ENCODE results near the gene JSRP1.

DNA sequence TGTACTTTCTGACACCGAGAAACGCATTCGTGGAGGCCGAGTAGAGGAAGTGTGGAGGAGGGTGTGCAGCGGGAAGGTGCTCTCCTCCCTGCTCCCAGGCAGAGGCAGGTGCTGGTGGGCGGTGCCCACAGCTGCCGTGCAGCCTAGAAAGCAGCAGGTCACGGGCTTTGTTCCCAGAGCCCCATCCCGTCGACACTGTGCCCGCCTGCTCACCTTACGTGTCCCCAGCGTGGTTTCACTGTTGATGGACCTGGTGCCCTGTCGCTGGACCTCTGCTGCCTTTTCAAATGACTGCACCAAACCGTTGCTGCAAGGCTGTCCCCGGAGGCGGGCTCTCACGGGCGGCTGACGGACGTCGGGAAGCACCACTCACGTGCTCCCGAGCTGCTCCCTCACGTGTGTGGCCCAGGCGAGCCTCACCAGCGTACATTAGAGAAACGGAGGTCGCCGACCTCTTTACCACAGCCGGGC lies 40.9 kb downstream of the JSRP1 start:
- TF ChIP-seq, protein P1, sequence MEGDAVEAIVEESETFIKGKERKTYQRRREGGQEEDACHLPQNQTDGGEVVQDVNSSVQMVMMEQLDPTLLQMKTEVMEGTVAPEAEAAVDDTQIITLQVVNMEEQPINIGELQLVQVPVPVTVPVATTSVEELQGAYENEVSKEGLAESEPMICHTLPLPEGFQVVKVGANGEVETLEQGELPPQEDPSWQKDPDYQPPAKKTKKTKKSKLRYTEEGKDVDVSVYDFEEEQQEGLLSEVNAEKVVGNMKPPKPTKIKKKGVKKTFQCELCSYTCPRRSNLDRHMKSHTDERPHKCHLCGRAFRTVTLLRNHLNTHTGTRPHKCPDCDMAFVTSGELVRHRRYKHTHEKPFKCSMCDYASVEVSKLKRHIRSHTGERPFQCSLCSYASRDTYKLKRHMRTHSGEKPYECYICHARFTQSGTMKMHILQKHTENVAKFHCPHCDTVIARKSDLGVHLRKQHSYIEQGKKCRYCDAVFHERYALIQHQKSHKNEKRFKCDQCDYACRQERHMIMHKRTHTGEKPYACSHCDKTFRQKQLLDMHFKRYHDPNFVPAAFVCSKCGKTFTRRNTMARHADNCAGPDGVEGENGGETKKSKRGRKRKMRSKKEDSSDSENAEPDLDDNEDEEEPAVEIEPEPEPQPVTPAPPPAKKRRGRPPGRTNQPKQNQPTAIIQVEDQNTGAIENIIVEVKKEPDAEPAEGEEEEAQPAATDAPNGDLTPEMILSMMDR (IDR thresholded peaks at IDR 0.05): no peak
- TF ChIP-seq POLR2A (IDR thresholded peaks at IDR 0.05): no peak

All from esophagus squamous epithelium (tissue), 4 donors.